LNCAP (cell line): ENCODE data around the gene ZBTB43.

ENCODE experiments used
- TF ChIP-seq, protein P1 (sequence below): fragments of 450-650 bp; IDR thresholded peaks from 2 replicates; pipeline ENCODE4 v1.5.1; 2017; ENCODE audit warnings: mild to moderate bottlenecking

ZBTB43 gene

GRCh38 chr9:126773004-126773607, 31.7 kb upstream of the ZBTB43 start:
- TF ChIP-seq, protein P1, sequence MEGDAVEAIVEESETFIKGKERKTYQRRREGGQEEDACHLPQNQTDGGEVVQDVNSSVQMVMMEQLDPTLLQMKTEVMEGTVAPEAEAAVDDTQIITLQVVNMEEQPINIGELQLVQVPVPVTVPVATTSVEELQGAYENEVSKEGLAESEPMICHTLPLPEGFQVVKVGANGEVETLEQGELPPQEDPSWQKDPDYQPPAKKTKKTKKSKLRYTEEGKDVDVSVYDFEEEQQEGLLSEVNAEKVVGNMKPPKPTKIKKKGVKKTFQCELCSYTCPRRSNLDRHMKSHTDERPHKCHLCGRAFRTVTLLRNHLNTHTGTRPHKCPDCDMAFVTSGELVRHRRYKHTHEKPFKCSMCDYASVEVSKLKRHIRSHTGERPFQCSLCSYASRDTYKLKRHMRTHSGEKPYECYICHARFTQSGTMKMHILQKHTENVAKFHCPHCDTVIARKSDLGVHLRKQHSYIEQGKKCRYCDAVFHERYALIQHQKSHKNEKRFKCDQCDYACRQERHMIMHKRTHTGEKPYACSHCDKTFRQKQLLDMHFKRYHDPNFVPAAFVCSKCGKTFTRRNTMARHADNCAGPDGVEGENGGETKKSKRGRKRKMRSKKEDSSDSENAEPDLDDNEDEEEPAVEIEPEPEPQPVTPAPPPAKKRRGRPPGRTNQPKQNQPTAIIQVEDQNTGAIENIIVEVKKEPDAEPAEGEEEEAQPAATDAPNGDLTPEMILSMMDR, result peak; percentile 33; the same call in 1 of the 2 replicates

GRCh38 chr9:126775926-126776325, 28.9 kb upstream of the ZBTB43 start:
- TF ChIP-seq, protein P1, result no peak

DNA sequence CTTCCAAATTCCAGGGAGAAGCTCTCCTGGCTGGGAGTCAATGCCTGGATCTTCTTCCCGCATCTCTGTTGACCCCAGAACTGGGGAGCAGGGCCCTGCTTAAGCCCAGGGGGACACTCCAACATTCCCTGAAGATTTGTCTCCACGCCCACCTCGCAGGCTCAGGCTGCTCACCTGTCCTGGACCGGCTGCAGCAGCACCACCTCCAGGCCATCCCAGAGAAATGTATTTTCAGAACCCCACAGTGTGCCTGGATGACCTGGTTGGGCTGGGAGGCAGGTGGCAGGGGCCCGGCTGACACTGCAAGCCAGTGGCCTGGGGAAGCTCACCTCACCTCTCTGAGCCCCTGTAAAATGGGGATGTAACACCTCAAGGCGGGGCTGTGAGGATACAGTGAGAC, 27.1 kb upstream of the ZBTB43 start:
- TF ChIP-seq, protein P1, result peak; percentile 34; the same call in 1 of the 2 replicates

- TF ChIP-seq, protein P1, result no peak
Observed at GRCh38 chr9:126778141-126778540, 26.7 kb upstream of the ZBTB43 start.

- TF ChIP-seq, protein P1, result peak; percentile 90
Observed at GRCh38 chr9:126781186-126782052, 23.4 kb upstream of the ZBTB43 start.

DNA sequence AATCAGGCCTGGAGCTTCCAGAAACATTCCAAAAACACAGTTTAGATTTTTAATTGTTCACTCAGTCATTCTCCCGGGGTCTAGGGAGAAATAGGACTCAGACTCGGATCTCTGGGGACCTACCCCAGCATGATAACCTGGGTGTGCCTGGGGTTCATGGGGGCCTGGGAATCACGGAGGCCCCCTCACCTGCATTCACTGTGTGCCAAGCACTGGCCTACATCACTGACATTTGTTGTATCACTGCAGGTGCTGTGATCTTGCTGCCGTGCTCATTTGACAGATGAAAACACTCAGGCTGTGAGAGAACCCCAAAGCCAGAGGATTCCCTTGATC, 22.8 kb upstream of the ZBTB43 start:
- TF ChIP-seq, protein P1, result no peak; the same call in 1 of the 2 replicates

DNA sequence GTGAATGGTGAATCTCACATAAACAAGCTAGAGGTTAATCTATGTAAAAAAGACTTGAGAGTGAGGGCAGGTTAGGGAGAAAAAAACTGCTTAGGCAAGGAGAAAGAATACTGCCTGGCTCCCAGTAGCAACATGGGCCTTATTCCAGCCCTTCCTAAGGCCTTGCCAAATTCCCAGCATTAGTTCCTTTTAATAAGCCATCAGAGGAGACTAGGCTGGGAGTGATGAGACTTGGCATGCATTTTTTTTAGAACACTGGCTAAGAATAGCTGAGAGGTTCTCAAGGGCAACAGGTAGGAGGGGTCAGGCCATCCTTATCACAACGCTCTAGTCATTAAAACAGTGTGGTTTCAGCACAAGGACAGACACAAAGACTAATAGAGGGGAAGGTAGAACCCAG, 20.9 kb upstream of the ZBTB43 start:
- TF ChIP-seq, protein P1, result no peak
